RWPE1 (cell line): ENCODE measurements around the gene CCDC188.

Source experiments
- CTCF ChIA-PET: fragments of 350-600 bp; sonication (Branson Sonifier 250); formaldehyde crosslinking; extraction: SDS; loops from one replicate; lab custom pipeline; 2021; lab: Yijun Ruan, JAX
- POLR2A ChIA-PET: fragments of 400-600 bp; formaldehyde crosslinking; extraction: SDS; loops from one replicate; lab custom pipeline; 2020; ENCODE audit warnings: antibody characterized with exemption; ENCODE audit not compliant: low non-redundant PET; lab: Yijun Ruan, JAX
- DNase-seq: peaks from one replicate; pipeline ENCODE4 v3.0.0; 2012; ENCODE audit warnings: low spot score
- H3K27ac ChIP-seq: fragments of 450-650 bp; 2 replicates; pipeline ENCODE4 v1.5.1; 2017
- CTCF ChIP-seq: fragments of 450-650 bp; conservative IDR thresholded peaks from 2 replicates; pipeline ENCODE4 v1.5.1; 2017; ENCODE audit warnings: low read depth, mild to moderate bottlenecking

Gene CCDC188

GRCh38 chr22:20113551-20114310 lies 37.1 kb downstream of the CCDC188 start:
- no peak for DNase-seq
- POLR2A ChIA-PET: no interaction called here
- peak overlapping the region; percentile 87 for H3K27ac ChIP-seq
- TF ChIP-seq CTCF: no peak
- CTCF ChIA-PET: no interaction called here

- POLR2A ChIA-PET: no interaction called here
- CTCF ChIA-PET: no interaction called here
- H3K27ac ChIP-seq: peak overlapping the region; percentile 87
- DNase-seq: no peak
- TF ChIP-seq CTCF: no peak
These were observed 38.0 kb downstream of the CCDC188 start for GRCh38 chr22:20112623-20113511.

GRCh38 chr22:20111689-20112622 lies 38.9 kb downstream of the CCDC188 start:
- CTCF ChIA-PET: interaction anchor here (0.6 to 0.7 kb wide), 2 partner anchors 165 to 350 kb away, joined by 3 to 4 read pairs; no protein-coding TSS in a partner anchor
- no peak for TF ChIP-seq CTCF
- no peak for DNase-seq
- POLR2A ChIA-PET: interaction anchor here (0.6 kb wide), 1 partner anchor 11 kb away, joined by 3 read pairs; no protein-coding TSS in a partner anchor
- peak overlapping the region; percentile 87 for H3K27ac ChIP-seq

GRCh38 chr22:20111045-20111688 lies 39.7 kb downstream of the CCDC188 start:
- peak overlapping the region; percentile 87 for H3K27ac ChIP-seq
- POLR2A ChIA-PET: interaction anchor here (0.6 kb wide), 1 partner anchor 10 kb away, joined by 3 read pairs; no protein-coding TSS in a partner anchor

GRCh38 chr22:20110359-20110985 lies 40.4 kb downstream of the CCDC188 start:
- no peak for DNase-seq
- TF ChIP-seq CTCF: no peak
- peak overlapping the region; percentile 87 for H3K27ac ChIP-seq
- ChIA-PET CTCF (no interaction called here), POLR2A (no interaction called here)

More at GRCh38 chr22:20111045-20111688, 39.7 kb downstream of the CCDC188 start:
- no peak for DNase-seq
- peak; percentile 37 for TF ChIP-seq CTCF
- CTCF ChIA-PET: interaction anchor here (0.6 to 0.7 kb wide), 2 partner anchors 164 to 349 kb away, joined by 3 to 4 read pairs; no protein-coding TSS in a partner anchor
